NCI-H1930 (cell line): ENCODE data around the gene NOLC1.

Source experiments
- DNase-seq, 2 experiments: peaks; one replicate each; lab custom pipeline; 2025; lab: John Stamatoyannopoulos, UW

Gene NOLC1

GRCh38 chr10:102208311-102209035, 56.3 kb downstream of the NOLC1 start:
- DNase-seq = no peak

- no peak for DNase-seq
These were observed 59.6 kb downstream of the NOLC1 start for GRCh38 chr10:102211615-102212299.
